HG03439 (cell line): ENCODE measurements around the gene ITGAV.

Source experiments
- ATAC-seq: cut with Tn5 transposase; IDR thresholded peaks from one replicate; pipeline ENCODE4 v1.9.1; 2021; ENCODE audit warnings: mild to moderate bottlenecking, moderate library complexity; ENCODE audit not compliant: unreplicated experiment

Gene ITGAV

DNA sequence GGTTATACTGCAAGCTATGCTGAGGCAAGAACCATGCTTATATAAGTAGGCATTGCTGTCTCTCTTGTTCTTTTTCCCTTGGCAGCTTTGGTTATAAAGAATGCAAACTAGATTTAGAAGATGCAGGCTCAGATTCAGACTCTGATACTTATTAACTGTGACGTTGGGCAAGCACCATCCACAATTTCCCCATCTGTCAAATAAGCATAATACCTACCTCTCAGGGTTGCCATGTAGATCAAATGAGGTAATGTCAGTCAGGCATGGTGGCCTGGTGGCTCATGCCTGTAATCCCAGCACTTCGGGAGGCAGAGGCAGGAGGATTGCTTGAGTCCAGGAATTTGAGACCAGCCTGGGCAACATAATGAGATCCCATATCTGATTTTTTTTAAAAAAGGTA is 21.7 kb downstream of the ITGAV start:
- no peak for ATAC-seq

DNA sequence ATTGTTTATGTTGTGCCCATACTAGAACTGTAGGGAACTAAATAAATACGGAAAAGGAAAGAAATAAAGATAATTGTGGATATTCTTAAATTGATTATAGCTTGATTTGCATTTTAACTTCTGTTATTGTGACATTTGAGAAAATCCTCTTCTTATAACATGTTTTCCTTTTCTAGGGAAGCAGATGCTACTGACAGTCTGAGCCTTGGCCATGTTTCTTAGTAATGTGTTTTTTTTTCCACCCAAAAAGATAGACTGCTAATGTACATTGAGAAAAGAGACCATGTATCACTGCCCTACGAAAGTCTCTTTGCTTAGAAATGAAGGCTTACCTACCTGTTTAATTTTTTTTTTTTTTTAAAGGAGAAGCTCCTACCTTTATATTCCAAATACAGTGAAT is 22.2 kb downstream of the ITGAV start:
- no peak for ATAC-seq

DNA sequence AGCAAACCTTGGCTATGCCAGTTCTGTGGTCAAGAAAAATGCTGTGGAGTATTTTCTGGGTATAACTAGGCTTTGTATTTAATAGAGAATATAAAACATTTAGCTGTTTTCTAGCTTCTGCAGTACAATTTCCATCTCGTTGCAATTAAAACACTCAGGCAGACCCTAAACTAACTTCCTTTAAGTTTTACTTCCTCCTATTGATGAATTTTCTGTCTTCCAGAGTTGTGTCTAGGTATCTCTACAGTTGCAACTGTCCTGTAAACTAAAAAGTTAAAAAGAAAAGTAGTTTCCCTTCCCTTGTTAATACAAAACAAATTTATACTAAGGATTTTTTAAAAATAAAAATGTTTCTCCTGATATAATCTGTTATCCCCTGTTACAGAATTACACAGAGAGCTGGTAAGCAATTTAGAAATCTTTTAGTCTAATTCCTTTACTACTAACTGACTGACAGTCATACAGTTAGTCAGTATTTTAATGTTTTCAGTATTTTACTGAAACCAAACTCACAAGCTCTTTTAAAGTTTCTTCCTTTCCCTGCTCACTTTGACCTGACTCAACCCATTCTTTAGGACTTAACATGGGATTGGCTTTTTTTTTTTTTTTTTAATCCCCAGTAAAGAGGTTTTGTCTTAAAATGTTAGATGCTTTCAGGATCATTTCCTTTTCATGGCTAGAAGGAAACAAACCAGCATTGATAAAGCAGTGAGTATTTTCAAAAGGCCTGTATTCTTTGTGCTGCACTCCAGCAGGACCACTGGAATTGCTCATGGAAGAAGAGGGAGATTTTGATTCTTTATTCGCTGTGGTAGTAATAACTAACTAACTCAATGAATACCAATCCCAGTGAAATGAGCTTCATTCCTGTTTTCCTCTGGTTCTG is 22.9 kb downstream of the ITGAV start:
- ATAC-seq = no peak

DNA sequence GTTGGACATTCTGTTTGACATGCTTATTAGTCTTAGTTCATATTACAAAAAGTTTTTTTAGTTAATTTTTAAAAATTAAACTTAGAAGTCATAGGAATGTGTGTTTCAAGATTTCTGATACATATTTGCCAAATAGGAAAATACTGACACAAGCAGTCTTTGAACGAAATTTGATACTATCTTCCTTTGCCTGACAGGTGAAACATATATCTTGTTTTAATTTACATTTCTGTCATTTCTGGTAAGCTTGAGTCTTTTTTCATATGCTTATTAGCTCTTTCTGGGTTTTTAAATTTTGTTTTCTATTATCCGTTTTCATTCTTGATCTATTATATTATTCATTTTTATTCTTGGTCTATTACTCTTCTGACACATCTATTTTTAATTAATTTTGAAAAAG is 24.5 kb downstream of the ITGAV start:
- ATAC-seq = no peak

DNA sequence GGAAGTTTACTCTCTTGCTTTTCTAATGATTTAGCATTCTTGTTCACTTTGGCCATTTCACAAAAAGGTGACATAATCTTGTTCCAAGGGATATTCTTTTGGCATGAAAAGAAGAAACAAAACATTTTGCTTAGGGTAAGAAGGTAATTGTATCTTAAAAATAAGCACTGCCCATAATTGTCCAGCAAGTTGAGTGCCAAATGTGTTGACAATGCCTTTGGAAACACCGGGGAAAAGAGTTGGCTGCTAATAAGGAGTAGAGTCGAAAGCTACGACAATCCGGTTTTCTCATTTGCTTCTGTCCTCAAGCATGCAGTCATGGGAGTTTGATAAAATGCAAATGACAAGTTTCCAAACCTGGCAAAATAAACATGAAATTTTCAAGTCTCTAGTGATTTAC is 27.3 kb downstream of the ITGAV start:
- ATAC-seq = no peak

DNA sequence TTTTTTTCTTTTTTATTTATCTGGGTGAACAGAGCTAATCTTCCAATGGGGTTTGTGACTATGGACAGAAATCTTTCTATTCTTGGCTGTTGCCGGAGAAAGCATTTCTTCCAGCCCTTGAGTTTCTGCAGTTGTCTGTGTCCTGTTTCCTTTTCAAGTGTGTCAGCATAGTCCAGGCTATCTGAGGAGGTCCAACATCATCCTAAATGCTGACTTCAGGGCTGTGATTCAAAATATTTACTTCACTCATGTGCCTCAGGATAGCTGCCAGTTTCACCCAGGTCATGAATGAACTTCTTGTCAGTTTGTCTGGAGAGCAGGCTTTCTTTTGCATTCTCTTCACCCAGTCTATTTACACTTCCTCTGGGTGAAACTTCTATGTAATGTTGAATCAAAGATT is 27.9 kb downstream of the ITGAV start:
- no peak for ATAC-seq

DNA sequence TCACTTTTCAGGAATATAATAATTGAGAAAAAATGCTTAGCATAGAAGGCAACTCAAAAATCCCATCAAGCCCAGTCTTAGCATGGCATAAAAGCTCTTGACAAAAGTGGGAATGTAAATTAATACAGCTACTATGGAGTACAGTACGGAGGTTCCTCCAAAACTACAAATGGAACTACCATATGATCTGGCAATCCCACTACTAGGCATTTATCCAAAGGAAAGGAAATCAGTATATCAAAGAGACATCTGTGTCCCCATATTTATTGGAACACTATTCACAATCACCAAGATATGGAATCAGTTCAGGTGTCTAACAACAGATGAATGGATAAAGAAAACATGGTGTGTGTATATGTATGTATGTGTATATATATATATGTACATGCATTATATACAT is 28.8 kb downstream of the ITGAV start:
- no peak for ATAC-seq

DNA sequence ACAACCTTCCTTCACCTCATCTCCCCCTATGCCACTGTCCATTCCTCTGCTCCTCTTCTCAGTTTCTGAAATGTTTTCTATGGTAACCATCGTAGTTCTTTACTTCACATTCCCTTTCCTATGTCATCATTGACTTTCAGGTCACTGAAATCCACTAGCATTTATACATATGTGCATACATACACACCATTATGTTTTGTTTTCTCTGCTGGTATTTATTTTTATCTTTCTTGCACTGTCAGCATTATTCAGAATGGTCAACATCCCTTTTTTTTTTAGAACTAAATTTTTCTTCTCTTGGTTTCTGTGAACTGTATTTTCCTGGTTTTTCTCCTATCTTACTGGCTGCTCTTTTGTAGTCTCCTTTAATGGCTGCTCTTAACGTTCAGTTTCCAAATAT is 33.2 kb downstream of the ITGAV start:
- no peak for ATAC-seq

DNA sequence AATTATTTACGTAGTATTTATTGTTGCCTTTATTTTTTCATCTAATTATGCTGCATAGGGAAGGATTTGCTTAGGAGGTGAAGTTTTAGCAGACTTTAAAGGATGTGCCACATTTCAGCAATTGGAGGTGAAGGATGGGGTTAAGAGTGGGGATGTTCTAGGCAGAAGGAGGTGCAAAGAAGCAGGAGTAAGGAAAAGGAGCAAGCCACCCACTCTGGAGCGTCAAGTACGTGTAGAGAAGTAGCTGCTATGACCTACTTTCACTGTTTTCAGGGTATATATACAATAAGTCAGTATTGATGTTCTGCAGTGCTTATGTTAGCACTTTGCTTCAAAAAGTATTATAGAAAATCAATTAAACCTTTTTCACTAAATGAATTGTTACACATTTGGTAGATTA is 34.4 kb downstream of the ITGAV start:
- no peak for ATAC-seq

DNA sequence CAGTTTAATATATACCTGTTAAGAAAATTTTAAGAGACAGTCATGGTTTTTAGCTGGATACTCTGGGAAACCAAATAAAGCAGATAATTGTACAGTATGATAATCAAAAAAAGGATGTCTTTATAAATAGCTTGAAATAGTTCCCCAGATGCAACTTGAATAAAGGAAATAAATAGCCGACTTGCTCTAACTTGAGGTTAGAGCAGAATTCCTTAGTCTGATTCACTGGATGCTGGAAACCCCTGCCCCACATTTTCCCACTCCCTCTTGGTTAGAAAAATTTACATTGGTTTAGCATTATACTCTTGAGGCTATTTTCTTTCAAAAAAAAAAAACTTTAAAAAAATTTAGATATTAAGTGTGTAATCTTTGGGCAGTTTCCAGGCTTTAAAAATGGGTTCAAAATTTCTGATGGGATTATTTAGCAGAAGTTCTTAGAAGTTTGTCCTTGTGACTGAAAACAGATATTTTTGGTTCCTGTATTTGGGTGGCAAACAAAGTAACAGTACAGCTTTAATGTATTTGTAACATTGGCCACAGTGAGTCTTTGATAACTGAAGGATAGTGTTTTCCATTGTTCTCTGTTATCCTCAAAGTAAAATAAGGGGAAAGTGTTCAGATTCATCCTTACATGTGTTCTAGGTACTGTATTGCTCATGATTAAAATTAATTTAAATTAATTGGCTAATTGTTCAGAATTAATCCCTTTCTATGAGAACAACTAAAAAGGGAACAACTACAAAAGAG is 39.6 kb downstream of the ITGAV start:
- no peak for ATAC-seq

DNA sequence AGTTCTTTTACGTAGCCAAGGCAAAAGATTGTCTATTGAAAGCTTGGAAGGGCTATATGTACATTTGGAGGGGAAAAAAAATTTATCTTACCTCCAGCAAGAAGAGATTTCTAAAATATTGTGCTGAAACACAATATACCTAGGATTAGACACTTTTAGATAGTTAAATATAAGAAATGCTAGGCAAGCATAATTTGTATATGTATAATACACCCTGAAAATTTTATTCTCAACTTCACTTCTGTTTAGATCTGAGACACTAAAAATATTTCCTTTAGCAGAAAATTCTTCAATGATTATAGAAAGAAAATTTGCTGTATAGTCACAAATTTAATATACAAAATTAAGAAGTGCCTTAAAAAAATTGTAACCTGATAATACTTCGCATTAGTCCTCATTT is 42.6 kb downstream of the ITGAV start:
- no peak for ATAC-seq

DNA sequence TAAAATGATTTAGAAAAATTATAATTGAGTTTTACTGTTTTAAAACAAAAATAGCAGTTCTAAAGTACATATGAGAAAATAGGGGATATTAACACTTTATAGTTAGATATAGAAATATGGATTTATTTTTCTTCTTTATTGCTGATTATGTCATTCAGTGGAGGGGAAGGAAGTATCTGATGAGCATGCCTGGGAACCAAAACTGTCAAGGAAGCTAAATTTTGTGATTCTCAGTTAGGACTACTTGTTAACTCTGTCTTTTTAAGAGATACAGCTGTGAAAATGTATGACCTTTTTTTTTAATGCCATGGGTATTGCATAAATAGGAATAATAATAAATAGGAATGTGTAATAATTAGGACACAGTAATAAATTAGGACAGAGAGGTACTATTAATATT is 44.8 kb downstream of the ITGAV start:
- ATAC-seq = no peak

DNA sequence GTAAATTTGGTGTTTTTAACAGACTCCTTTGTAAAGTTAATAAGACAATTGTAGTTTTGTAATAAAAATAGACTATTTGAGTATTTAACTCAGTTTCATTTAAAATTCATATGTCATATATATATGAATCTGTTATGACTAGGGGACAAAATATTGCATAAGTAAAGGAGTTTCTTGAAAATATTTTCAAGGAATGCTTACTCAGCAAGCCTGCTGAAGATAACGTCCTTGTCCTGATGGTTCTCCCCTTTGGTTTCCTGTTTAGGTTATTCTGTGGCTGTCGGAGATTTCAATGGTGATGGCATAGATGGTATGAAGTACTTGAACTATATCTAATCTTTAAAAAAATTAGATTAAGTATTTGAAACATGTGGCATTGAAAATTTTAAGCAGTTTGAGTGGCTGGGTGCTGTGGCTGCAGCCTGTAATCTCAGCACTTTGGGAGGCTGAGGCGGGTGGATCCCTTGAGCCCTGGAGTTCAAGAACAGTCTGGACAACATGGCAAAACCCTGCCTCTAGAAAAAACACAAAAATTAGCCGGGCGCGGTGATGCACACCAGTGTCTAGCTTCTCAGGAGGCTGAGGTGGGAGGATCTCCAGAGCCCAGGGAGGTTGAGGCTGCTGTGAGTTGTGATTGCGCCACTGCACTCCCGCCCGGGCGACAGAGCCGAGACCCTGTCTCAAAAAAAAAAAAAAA is 47.1 kb downstream of the ITGAV start:
- no peak for ATAC-seq

DNA sequence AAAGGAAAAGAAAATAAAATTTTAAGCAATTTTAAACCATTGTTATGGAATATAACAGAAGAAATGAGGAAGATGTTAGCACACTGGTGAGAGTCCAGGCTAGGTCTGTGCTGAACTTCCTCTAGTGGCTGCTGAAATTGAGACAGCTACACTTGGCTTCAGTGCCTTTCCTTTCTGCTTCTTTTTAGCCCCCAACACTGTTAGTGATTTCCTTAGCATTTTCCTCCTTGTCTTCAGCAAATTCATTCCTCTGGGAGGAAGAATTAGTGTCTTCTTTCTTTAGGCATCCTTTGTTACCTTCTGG is 47.6 kb downstream of the ITGAV start:
- ATAC-seq = no peak

DNA sequence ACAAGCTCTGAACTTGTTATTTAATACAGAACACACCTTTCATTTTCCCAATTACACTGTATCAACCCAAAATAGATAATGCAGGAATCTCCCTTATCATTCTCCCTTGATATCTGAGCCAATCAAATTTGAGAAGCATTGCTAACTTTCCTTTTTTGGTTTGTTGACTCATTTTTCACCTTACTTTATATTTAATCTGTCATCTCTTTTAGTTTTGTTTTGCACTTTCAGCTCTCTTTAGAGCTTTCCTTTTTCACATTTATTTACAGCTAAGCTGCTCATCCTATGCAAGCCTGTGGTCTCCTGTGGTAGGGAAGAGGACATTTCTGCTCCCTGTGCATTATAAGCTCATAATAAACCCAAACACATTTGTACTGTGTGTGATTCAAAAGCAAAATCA is 50.1 kb downstream of the ITGAV start:
- peak; percentile 60 for ATAC-seq

DNA sequence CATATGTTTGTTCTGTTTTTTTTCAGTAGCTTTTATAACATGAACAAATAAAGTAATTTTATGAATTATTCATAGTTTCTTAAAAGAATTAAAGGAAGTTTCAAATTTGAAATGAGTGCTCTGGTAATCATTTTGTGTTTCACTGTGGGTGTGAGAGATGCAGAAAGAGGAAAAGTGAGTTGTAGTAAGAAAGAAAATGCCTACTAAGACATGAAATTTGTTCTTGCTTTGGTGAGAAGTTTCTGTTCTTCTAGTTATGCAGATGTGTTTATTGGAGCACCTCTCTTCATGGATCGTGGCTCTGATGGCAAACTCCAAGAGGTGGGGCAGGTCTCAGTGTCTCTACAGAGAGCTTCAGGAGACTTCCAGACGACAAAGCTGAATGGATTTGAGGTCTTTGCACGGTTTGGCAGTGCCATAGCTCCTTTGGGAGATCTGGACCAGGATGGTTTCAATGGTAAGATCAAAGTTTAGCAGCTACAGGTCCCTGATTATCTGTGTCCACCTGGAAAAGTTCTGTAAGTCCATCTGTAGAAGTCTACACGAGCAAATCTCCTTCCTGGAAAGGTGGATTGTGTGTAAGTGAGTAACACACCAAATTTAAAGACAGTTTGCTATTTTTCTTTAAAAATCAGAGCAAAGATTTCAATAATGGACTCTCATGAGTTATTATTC is 51.4 kb downstream of the ITGAV start:
- ATAC-seq = peak; percentile 36

DNA sequence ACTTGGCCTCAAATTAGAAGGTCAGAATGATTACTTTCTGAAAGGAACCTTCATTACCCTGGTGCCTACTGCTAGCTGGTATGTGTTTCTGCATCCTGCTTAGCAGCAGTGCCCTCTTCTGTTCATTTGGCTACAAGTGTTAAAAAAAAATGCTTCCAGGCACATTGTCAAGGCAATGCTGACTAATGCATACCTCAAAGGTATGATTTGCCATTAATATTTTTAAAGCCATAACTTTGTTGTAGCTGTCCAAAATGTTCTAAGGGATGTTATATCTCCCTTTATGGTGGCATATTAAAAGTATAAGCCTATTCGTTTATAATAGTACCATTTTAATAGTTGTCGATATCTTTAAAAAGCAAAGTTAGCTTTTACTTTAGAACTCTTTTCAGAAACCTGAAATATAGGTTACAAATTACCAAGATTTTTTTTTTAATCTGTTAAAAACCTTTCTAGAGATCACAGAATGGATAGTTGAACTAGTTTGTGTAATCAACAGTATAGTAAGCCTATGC is 52.0 kb downstream of the ITGAV start:
- peak; percentile 74 for ATAC-seq

DNA sequence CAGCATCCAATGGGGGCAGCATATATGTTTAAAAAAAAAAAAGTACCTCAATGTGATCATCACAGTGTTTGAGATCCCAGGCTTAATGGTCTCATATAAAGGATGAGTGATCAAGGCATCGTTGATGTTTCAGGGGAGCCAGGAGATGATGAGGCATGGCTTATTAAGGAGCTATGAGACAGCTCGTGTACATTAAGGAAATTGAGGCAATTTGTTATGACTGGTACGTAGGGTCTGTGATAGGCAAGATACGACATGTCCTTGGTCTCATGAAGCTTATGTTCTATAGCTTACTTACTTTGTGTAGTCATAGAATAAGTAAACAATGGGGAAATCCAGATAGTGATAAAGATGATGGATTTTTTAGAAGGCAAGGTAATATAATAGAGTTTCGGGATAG is 54.9 kb downstream of the ITGAV start:
- no peak for ATAC-seq

DNA sequence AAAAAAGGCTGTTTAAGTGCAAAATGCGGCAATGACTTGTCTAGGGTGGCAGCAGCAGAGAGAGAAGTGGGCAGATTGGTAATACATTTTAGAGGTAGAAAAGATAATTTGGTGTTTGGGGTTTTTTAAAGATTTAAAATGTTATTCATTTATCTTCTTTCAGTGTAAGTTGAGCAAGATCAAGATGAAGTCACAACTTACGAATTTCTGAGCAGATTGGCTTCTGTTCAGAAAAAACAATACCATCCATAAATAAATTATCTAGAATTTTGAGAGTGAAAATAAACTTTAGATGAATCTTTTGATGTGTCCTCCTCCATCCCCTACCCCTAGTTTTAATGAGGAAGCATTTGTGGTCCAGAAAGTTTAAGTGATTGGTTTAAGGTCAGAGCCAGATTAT is 56.1 kb downstream of the ITGAV start:
- ATAC-seq = no peak

DNA sequence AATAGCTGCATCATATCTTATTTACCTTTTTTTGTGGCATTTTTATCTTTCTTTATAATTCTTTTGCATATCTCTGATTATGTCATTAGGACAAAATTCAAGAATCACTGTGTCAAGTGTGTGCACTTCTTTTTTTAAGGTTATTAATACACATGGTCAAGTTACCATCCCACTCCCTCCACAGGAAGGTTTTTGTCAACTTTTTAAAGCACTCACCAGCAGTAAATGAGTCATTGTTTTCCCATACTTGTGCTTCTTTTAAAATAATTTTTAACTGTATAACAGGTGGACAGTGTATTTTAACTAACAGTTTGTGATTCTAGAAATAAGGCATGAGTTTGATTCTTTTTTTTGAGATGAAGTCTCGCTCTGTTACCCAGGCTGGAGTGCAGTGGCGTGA is 58.3 kb downstream of the ITGAV start:
- no peak for ATAC-seq

DNA sequence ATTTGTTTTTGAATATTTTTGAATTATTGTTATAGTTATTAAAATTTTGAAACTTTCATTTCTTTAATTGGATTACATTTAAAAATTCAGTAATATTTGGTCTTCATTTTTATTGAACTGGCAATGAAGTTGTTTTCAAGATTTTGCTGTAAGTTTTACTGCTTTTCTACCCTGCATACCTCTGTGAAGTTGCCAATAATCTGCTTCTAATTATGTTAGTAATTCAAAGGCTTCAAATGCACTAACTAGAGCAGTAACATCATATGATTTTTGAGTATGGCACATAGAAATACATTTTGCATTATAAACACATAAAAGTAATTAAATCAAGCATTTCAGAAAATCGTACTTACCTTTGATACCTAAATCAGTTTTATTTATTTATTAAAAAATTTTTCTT is 63.7 kb downstream of the ITGAV start:
- ATAC-seq = no peak
